HG03460 (cell line): Measurements from ENCODE around the gene SH3BP5L.

Experiments used
- ATAC-seq: cut with Tn5 transposase; IDR thresholded peaks from one replicate; pipeline ENCODE4 v1.9.1; 2021; ENCODE audit not compliant: unreplicated experiment

Gene SH3BP5L

GRCh38 chr1:248782416-248783141 is 43.1 kb downstream of the SH3BP5L start:
- no peak for ATAC-seq

- ATAC-seq = no peak
These were observed 46.4 kb downstream of the SH3BP5L start for GRCh38 chr1:248779350-248779749.

- ATAC-seq = no peak
These were observed 46.8 kb downstream of the SH3BP5L start for GRCh38 chr1:248778906-248779305.

- ATAC-seq = no peak
These were observed 48.7 kb downstream of the SH3BP5L start for GRCh38 chr1:248776991-248777390.

GRCh38 chr1:248775441-248775840 is 50.3 kb downstream of the SH3BP5L start:
- ATAC-seq = no peak
